Chondrocyte (in vitro differentiated cells): ENCODE results near the gene SAMD8. TPM values are rescaled to one million over a fixed set of nuclear protein-coding genes. Genes with fewer than 3 reads are reported as not detected.

ENCODE experiments used
- DNase-seq: peaks from one replicate; pipeline ENCODE4 v3.0.0; 2021; ENCODE audit warnings: mixed read lengths, low spot score
- H3K27ac Mint-ChIP-seq: one replicate; pipeline ENCODE4 v1.8.0; 2021; ENCODE audit warnings: mild to moderate bottlenecking, moderate library complexity, mixed read lengths; ENCODE audit not compliant: unreplicated experiment
- H3K27me3 Mint-ChIP-seq: 2 replicates; pipeline ENCODE4 v1.8.0; 2021; ENCODE audit warnings: low read depth, mixed read lengths
- H3K36me3 Mint-ChIP-seq: 2 replicates; pipeline ENCODE4 v1.8.0; 2021; ENCODE audit warnings: low read depth, mixed read lengths
- H3K4me1 Mint-ChIP-seq: 2 replicates; pipeline ENCODE4 v1.8.0; 2021; ENCODE audit warnings: low read depth, mild to moderate bottlenecking, mixed read lengths
- H3K4me3 Mint-ChIP-seq: one replicate; pipeline ENCODE4 v1.8.0; 2021; ENCODE audit warnings: mild to moderate bottlenecking, moderate library complexity, mixed read lengths; ENCODE audit not compliant: unreplicated experiment
- H3K9me3 Mint-ChIP-seq: 2 replicates; pipeline ENCODE4 v1.8.0; 2021; ENCODE audit warnings: low read depth, mixed read lengths
- total RNA-seq: library from RNA; stranded (reverse); gene quantifications from 3 replicates; pipeline ENCODE4 v1.2.1, GENCODE V29; 2021
- TF ChIP-seq, protein P1 (sequence below): fragments of 200-600 bp; sonication (generic); IDR thresholded peaks from 2 replicates; pipeline ENCODE4 v1.5.0; 2021; ENCODE audit warnings: antibody characterized with exemption, mild to moderate bottlenecking, moderate library complexity

SAMD8 gene
- total RNA-seq, 1 donor from 2014 or later, result 24.7 TPM

DNA sequence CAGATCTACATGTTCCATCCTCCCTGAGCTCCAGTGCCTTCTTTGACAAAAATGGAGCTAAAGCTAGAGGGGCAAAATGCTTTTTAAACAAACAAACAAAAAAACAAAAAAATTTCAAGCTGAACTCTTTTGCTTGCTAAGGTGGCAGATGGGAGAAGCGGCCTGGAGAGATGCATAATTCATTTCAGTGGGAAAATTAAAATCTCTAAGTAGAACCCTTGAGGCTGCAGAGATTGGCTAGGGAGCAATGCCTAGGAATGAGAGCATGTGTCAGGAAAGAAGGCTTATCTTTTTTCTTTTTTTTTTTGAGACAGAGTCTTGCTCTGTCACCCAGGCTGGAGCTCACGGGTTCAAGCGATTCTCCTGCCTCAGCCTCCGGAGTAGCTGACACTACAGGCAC, 46.4 kb upstream of the SAMD8 start:
- TF ChIP-seq, protein P1, sequence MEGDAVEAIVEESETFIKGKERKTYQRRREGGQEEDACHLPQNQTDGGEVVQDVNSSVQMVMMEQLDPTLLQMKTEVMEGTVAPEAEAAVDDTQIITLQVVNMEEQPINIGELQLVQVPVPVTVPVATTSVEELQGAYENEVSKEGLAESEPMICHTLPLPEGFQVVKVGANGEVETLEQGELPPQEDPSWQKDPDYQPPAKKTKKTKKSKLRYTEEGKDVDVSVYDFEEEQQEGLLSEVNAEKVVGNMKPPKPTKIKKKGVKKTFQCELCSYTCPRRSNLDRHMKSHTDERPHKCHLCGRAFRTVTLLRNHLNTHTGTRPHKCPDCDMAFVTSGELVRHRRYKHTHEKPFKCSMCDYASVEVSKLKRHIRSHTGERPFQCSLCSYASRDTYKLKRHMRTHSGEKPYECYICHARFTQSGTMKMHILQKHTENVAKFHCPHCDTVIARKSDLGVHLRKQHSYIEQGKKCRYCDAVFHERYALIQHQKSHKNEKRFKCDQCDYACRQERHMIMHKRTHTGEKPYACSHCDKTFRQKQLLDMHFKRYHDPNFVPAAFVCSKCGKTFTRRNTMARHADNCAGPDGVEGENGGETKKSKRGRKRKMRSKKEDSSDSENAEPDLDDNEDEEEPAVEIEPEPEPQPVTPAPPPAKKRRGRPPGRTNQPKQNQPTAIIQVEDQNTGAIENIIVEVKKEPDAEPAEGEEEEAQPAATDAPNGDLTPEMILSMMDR, result no peak
- Mint-ChIP-seq H3K9me3 (no peaks in the 10 kb centered on the region), H3K36me3 (no peaks in the 10 kb centered on the region), H3K4me1 (peaks cover 2% of the 10 kb centered on the region), H3K27ac (no peak overlapping the region), H3K27me3 (no peaks in the 10 kb centered on the region), H3K4me3 (no peak overlapping the region)
- DNase-seq, result no peak

DNA sequence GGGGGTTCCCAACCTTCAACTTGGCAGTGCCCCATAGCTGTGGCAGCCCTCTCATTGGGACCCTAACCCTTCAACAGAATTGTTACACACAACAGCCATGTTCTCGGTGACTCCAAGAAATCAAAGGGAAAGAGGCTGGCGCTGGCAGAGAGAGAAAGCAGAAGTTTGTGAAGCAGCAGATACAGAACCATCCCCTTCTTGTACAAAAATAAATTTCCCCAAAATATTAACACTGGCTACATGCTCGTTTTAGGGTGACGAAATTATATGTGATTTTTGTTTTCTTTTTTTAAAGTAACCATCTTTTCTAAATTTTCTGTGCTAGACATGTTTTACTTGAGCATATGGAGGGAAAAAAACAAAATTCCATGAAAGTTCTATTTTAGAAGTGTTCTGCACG, 45.2 kb upstream of the SAMD8 start:
- no peaks in the 10 kb centered on the region for H3K9me3 Mint-ChIP-seq
- no peaks in the 10 kb centered on the region for H3K36me3 Mint-ChIP-seq
- TF ChIP-seq, protein P1, result no peak
- H3K4me3 Mint-ChIP-seq, result no peak overlapping the region
- DNase-seq, result no peak
- no peak overlapping the region for H3K27ac Mint-ChIP-seq
- H3K4me1 Mint-ChIP-seq, result peaks cover 11% of the 10 kb centered on the region
- H3K27me3 Mint-ChIP-seq, result no peaks in the 10 kb centered on the region

- Mint-ChIP-seq H3K27ac (no peak overlapping the region), H3K4me3 (no peak overlapping the region)
These were observed 44.2 kb upstream of the SAMD8 start for GRCh38 chr10:75067272-75067671.

DNA sequence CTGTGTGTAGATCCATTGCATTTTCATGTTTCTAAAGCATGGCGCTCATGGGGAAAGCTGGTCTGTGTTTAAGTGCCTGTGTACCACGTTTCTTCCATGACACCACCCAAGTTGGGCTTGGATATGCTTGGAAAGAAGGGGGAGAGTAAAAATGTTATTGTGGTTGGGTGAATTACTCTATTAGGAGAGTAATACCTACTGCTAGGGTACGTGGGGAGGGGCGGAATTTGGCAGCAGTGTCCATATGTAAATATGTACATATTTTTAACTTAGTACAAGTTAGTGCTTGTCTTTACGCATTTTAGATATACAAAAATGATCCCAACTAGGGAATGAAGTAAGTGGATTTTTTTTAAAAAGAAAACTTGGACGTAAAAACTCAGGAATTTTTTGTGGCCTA, 42.9 kb upstream of the SAMD8 start:
- no peaks in the 10 kb centered on the region for H3K27me3 Mint-ChIP-seq
- H3K9me3 Mint-ChIP-seq, result no peaks in the 10 kb centered on the region
- H3K36me3 Mint-ChIP-seq, result no peaks in the 10 kb centered on the region
- no peak overlapping the region for H3K27ac Mint-ChIP-seq
- H3K4me3 Mint-ChIP-seq, result no peak overlapping the region
- TF ChIP-seq, protein P1, result no peak
- H3K4me1 Mint-ChIP-seq, result peaks cover 11% of the 10 kb centered on the region
- no peak for DNase-seq

More at GRCh38 chr10:75067272-75067671, 44.2 kb upstream of the SAMD8 start:
- Mint-ChIP-seq H3K27me3 (no peaks in the 10 kb centered on the region), H3K4me1 (peaks cover 11% of the 10 kb centered on the region), H3K9me3 (no peaks in the 10 kb centered on the region), H3K36me3 (no peaks in the 10 kb centered on the region)
- no peak for DNase-seq
- TF ChIP-seq, protein P1, result no peak

- Mint-ChIP-seq H3K4me3 (no peak overlapping the region), H3K27ac (no peak overlapping the region), H3K36me3 (no peaks in the 10 kb centered on the region), H3K27me3 (no peaks in the 10 kb centered on the region), H3K9me3 (no peaks in the 10 kb centered on the region), H3K4me1 (peaks cover 11% of the 10 kb centered on the region)
- TF ChIP-seq, protein P1, result no peak
- DNase-seq, result no peak
These were observed 41.0 kb upstream of the SAMD8 start for GRCh38 chr10:75070476-75070875.
